Measurements from ENCODE around the gene STIP1.
A peak's percentile ranks its signal among the peaks of the same experiment; 100 is the strongest.

Gene STIP1

DNA sequence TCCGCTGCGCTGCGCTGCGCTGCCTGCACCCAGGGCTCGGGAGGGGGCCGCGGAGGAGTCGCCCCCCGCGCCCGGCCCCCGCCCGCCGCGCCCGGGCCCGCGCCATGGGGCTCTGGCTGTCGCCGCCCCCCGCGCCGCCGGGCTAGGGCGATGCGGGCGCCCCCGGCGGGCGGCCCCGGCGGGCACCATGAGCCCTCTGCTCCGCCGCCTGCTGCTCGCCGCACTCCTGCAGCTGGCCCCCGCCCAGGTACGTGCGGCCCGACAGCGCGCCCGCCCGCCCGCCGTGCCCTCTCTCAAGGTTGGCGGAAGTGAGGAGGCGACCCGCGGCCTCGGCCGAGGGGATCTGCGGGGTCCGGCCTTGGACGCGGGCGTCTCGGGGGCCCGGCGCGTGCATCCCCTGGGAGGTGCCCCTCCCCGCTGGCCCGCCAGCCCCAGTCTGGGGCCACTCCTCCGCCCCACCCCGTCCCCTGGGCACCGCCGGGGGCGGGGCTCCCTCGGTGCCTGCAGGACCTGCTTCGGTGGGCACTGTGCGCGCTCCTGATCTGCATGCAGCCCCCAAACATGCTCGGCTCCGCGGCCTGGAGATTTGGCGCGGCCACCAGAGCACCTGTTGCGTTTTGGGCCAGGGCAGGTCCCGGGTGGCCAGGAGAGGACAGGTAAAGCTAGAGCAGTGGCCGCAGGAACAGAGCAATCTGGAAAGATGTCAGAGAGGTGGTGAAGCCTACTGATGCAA, 48.8 kb downstream of the STIP1 start:
- POLR2A ChIA-PET, result no interaction called here
- CTCF ChIA-PET, result interaction anchor here (1.0 kb wide), 1 partner anchor 31 kb away, joined by 4 read pairs; no protein-coding TSS in a partner anchor
- peak overlapping the region; percentile 66 for H3K4me3 ChIP-seq (ENCODE audit: low read depth, low read length)
- no peak for TF ChIP-seq CTCF (IDR thresholded peaks at IDR 0.05; ENCODE audit: insufficient read depth, low read length, missing control alignments)
- no peak for DNase-seq (ENCODE audit: low read depth, low spot score)

DNA sequence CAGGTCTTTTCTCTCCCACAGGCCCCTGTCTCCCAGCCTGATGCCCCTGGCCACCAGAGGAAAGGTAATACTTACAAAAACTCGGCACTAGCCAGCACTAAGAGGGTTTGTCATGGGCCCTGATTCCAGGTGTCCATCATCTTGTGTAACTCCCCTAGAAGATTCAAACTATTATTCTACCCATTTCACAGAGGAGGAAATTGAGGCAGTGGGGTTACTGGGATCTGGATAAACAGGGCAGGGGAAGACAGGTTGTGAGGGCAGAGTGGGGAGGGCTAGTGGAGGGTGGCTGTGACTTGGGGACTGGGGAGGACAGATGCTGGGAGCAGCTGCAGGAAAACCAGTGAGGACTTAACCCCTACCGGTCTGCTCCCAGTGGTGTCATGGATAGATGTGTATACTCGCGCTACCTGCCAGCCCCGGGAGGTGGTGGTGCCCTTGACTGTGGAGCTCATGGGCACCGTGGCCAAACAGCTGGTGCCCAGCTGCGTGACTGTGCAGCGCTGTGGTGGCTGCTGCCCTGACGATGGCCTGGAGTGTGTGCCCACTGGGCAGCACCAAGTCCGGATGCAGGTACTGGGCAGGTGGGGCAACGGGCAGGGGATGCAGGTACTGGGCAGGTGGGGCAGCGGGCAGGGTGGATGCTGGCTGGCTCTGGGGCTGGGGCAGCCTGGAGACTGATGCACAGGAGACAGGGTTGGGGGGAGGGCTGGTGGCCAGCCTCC, 49.6 kb downstream of the STIP1 start:
- POLR2A ChIA-PET, result interaction anchor here (0.7 to 0.9 kb wide), 2 partner anchors 11 to 88 kb away, joined by 3 read pairs; no protein-coding TSS in a partner anchor
- H3K4me3 ChIP-seq (ENCODE audit: low read depth, low read length), result peak overlapping the region; percentile 66
- TF ChIP-seq CTCF (IDR thresholded peaks at IDR 0.05; ENCODE audit: insufficient read depth, low read length, missing control alignments), result no peak
- no peak for DNase-seq (ENCODE audit: low read depth, low spot score)
- CTCF ChIA-PET, result interaction anchor here (1.0 to 3.8 kb wide), 5 partner anchors 10 to 68 kb away, joined by 3 to 25 read pairs (median 4); partner anchors contain the start of gene PLCB3

GRCh38 chr11:64237484-64237951, 51.5 kb downstream of the STIP1 start:
- CTCF ChIA-PET, result interaction anchor here (1.0 to 3.8 kb wide), 5 partner anchors 14 to 118 kb away, joined by 3 to 25 read pairs (median 4); partner anchors contain the start of gene PLCB3
- DNase-seq (ENCODE audit: low read depth, low spot score), result no peak
- no peak for TF ChIP-seq CTCF (IDR thresholded peaks at IDR 0.05; ENCODE audit: insufficient read depth, low read length, missing control alignments)
- POLR2A ChIA-PET, result interaction anchor here (0.7 kb wide), 2 partner anchors 8 to 9 kb away, joined by 3 to 4 read pairs; partner anchors contain the start of gene PPP1R14B
- H3K4me3 ChIP-seq (ENCODE audit: low read depth, low read length), result no peak overlapping the region

DNA sequence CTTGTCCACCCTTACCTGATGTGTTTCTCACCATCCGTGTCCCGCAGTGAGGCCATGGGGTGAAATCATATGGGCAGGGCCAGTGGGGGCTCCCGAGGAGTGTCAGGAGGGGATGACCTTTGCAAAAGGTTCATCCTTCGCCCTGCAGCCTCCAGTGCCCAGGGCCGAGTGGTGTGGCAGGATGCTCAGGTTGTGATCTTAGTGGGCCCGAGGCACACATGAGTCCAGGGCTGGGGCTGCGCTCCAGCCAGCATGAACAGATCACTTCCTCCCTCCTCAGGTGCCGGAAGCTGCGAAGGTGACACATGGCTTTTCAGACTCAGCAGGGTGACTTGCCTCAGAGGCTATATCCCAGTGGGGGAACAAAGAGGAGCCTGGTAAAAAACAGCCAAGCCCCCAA, 52.1 kb downstream of the STIP1 start:
- ChIA-PET CTCF (interaction anchor here (1.0 to 3.8 kb wide), 3 partner anchors 13 to 117 kb away, joined by 4 to 25 read pairs (median 4); partner anchors contain the start of gene PLCB3), POLR2A (no interaction called here)
- H3K4me3 ChIP-seq (ENCODE audit: low read depth, low read length), result no peak overlapping the region
- no peak for TF ChIP-seq CTCF (IDR thresholded peaks at IDR 0.05; ENCODE audit: insufficient read depth, low read length, missing control alignments)
- DNase-seq (ENCODE audit: low read depth, low spot score), result no peak

DNA sequence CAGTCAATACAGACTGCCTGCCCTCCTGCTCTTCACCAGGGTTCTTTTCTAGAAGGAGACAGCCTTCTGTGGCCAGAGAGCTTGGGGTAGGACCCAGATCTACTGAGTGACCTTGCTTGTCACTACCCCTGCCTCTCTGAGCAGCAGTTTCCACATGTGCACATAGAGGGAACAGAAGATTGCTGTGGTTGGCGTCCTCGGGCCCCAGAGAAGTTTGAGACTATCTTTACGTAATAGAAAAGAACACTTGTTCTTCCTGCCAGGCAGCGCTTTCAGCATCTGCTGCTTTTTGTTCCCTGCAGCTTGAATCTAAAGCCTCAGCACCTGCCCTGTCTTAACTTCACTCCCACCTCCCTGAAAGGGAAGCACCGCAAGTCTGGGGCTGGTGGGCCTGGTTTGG, 53.0 kb downstream of the STIP1 start:
- no peak for DNase-seq (ENCODE audit: low read depth, low spot score)
- ChIA-PET POLR2A (no interaction called here), CTCF (interaction anchor here (0.7 to 3.8 kb wide), 2 partner anchors 12 to 62 kb away, joined by 3 to 25 read pairs; partner anchors contain the start of gene PLCB3)
- no peak for TF ChIP-seq CTCF (IDR thresholded peaks at IDR 0.05; ENCODE audit: insufficient read depth, low read length, missing control alignments)
- H3K4me3 ChIP-seq (ENCODE audit: low read depth, low read length), result no peak overlapping the region

Data from AG04449 (cell line).